HAP-1 (cell line): ENCODE measurements around the gene ANKRD60.

Experiments
- DNase-seq, 2 experiments: peaks; one replicate each; pipeline ENCODE4 v3.0.0-alpha.2; 2016 to 2020; ENCODE audit warnings: low spot score in 2 of 2
- H3K27me3 ChIP-seq: fragments of 250-450 bp; sonication (Bioruptor Pico); 2 replicates; pipeline ENCODE4 v1.5.1; 2020; ENCODE audit warnings: low read depth, mild to moderate bottlenecking, moderate library complexity
- H3K36me3 ChIP-seq: fragments of 250-450 bp; sonication (Bioruptor Pico); replicated peaks from 2 replicates; pipeline ENCODE4 v1.5.1; 2020; ENCODE audit warnings: mild to moderate bottlenecking
- H3K4me1 ChIP-seq: fragments of 250-450 bp; sonication (Bioruptor Pico); 2 replicates; pipeline ENCODE4 v1.5.1; 2020; ENCODE audit warnings: mild to moderate bottlenecking
- H3K4me3 ChIP-seq: fragments of 250-450 bp; sonication (Bioruptor Pico); 2 replicates; pipeline ENCODE4 v1.5.1; 2020; ENCODE audit warnings: mild to moderate bottlenecking, moderate library complexity
- H3K9me3 ChIP-seq: fragments of 250-450 bp; sonication (Bioruptor Pico); 2 replicates; pipeline ENCODE4 v1.5.1; 2020; ENCODE audit warnings: mild to moderate bottlenecking, moderate library complexity
- in situ Hi-C: fragments of 300-500 bp; cut with MboI; formaldehyde crosslinking; loops from 3 replicates; pipeline ENCODE4 v1.14.3; 2020; ENCODE audit warnings: low sequenced_read_pairs, inconsistent platforms, mixed read lengths

ANKRD60 gene

GRCh38 chr20:58228484-58229197, at the start of gene ANKRD60:
Gene ANKRD60 (minus strand): TSS chr20:58228653. CDS start chr20:58228653, 0 bp downstream.
- H3K36me3 ChIP-seq: no peaks in the 10 kb centered on the region
- no peaks in the 10 kb centered on the region for H3K4me1 ChIP-seq
- H3K9me3 ChIP-seq: no peaks in the 10 kb centered on the region
- H3K4me3 ChIP-seq: no peak within 1 kb of the TSS
- in situ Hi-C loops: loop anchor here (25.0 kb wide), 1 partner anchor 459 kb away; the partner anchor contains the start of gene NPEPL1
- H3K27me3 ChIP-seq: peaks cover 78% of the 10 kb centered on the region
- no peak for DNase-seq

DNA sequence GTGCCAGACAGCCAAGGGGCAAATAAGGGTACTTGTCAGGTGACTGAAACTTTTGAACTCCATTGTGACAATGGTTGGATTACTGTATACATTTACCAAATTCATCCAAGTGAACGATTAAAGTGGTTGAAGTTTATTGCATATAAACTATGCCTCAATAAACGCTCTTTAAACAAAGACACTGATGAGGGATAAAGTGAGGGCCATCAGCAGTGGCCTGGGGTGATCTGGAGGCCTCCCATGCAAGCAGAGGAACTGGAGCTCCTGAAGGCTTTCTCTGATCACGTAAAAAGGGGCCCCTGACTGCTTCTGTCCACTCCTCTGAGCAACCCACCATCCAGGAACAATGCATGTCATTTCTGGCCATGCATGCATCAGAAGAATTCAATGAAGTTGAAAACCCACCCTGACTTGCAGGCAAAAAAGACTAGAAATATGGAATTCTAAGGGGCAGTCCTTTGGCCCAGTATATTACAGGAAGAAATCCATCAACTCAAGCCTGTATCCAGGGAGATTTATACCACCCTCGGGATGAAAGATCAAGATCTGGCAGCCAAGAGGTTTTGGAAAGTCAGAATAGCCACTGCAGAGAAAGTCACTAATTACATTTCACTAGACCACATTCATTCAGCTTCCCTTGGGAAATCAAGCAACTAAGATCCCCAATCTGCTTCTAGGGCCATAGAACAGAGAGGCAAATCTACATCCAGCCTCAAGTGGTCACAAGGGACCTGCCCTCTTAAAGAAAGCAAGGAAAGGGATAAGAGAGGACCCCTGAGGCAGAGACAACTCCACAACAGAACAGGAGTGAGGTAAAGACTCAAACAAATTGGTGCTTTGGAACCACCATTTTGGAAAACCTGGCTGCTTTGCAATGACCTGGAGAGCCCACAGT, 49.4 kb upstream of the ANKRD60 start:
- H3K4me3 ChIP-seq: no peak overlapping the region
- DNase-seq: no peak
- no peaks in the 10 kb centered on the region for H3K9me3 ChIP-seq
- no peaks in the 10 kb centered on the region for H3K27me3 ChIP-seq
- H3K4me1 ChIP-seq: peaks cover 3% of the 10 kb centered on the region
- in situ Hi-C loops: no loop called here
- H3K36me3 ChIP-seq: no peaks in the 10 kb centered on the region

DNA sequence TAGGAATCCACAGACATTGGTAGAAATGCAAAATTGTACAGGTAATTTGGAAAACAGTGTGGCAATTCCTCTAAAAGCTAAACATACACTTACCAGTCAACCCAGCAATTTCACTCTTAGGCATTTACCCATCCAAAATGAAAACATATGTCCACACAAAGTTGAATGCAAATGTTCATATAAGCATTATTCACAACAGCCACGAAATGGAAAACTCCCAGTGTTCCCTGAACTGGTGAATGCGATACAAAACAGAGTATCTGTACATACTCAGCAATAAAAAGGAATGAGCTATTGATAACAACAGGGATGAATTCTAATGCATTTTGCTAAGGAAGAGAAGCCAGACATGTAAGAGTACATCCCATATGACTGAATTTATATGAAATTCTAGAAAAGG, 48.7 kb upstream of the ANKRD60 start:
- H3K36me3 ChIP-seq: no peaks in the 10 kb centered on the region
- no peaks in the 10 kb centered on the region for H3K4me1 ChIP-seq
- no peak for DNase-seq
- H3K4me3 ChIP-seq: no peak overlapping the region
- H3K9me3 ChIP-seq: no peaks in the 10 kb centered on the region
- no peaks in the 10 kb centered on the region for H3K27me3 ChIP-seq
- in situ Hi-C loops: no loop called here

GRCh38 chr20:58274384-58274783, 45.9 kb upstream of the ANKRD60 start:
- no peaks in the 10 kb centered on the region for H3K27me3 ChIP-seq
- no peaks in the 10 kb centered on the region for H3K36me3 ChIP-seq
- no peaks in the 10 kb centered on the region for H3K4me1 ChIP-seq
- no peak overlapping the region for H3K4me3 ChIP-seq
- no peak for DNase-seq
- in situ Hi-C loops: no loop called here
- H3K9me3 ChIP-seq: no peaks in the 10 kb centered on the region

- H3K27me3 ChIP-seq: no peaks in the 10 kb centered on the region
- H3K36me3 ChIP-seq: no peaks in the 10 kb centered on the region
- no peaks in the 10 kb centered on the region for H3K9me3 ChIP-seq
- H3K4me1 ChIP-seq: no peaks in the 10 kb centered on the region
- in situ Hi-C loops: no loop called here
- no peak overlapping the region for H3K4me3 ChIP-seq
- DNase-seq: no peak
Observed at GRCh38 chr20:58271606-58272351, 43.3 kb upstream of the ANKRD60 start.

GRCh38 chr20:58268936-58269619, 40.6 kb upstream of the ANKRD60 start:
- H3K4me1 ChIP-seq: no peaks in the 10 kb centered on the region
- H3K4me3 ChIP-seq: no peak overlapping the region
- no peaks in the 10 kb centered on the region for H3K27me3 ChIP-seq
- DNase-seq: no peak
- H3K9me3 ChIP-seq: no peaks in the 10 kb centered on the region
- in situ Hi-C loops: no loop called here
- H3K36me3 ChIP-seq: no peaks in the 10 kb centered on the region

DNA sequence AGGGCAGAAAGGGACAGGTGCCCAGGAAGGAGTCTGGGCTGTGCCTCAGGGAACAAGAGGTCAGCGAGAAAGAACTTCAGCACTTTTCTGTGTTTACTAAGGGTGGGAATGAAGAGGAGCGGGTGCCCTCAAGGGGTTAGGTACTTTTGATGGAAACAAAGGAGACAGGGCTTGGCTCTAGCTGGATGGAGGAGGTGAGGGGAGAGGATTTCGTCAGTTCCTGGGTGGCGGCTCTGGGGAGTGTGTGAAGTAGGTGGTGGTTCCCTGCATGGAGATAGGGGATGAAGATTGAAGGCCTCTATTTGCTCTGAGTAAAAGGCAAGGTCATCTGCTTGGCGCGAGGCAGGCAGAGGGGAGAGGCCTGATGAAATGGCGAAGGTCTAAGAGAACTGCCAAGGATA, 40.0 kb upstream of the ANKRD60 start:
- no peak overlapping the region for H3K4me3 ChIP-seq
- no peaks in the 10 kb centered on the region for H3K27me3 ChIP-seq
- no peaks in the 10 kb centered on the region for H3K9me3 ChIP-seq
- no peaks in the 10 kb centered on the region for H3K4me1 ChIP-seq
- in situ Hi-C loops: no loop called here
- no peaks in the 10 kb centered on the region for H3K36me3 ChIP-seq
- no peak for DNase-seq

DNA sequence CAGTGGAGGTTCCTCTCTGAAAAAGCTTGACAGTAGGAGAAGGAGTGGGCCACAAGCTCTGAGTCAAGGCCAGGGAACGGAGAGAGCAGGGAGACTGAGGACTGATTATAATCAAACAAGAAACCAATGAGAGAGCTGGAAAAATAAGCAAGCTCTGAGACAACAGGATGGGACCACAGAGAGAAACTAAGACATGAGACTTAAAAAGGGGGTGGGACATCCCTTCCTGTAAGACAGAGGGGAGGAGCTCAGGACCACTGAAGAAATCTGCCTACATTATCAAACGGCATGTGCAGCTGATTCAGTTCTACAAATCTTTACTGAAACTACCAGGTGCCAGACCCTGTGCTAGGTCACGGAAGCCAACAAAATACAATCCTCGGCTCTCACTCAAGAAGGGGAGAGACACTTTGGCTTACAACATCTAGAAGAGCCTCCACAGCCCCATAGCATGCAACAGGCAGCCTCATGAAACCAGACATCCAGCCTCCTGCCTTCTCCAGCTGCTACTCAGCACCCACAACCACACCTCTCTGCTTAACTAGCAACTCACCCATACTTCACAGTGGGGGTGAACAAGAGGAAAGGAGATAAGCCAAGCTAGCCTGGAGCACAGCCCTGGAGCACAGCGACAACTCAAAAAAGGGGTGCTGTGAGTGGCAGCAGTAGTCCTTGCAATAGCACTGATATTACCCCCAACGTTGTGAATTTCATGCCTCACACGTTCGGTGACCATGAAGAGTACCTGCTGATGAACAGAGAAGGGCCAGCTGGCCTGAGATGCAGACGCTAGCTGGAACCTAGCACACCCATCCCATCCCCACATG, 39.1 kb upstream of the ANKRD60 start:
- no peak for DNase-seq
- H3K4me3 ChIP-seq: no peak overlapping the region
- no peaks in the 10 kb centered on the region for H3K4me1 ChIP-seq
- in situ Hi-C loops: no loop called here
- no peaks in the 10 kb centered on the region for H3K9me3 ChIP-seq
- no peaks in the 10 kb centered on the region for H3K36me3 ChIP-seq
- no peaks in the 10 kb centered on the region for H3K27me3 ChIP-seq

DNA sequence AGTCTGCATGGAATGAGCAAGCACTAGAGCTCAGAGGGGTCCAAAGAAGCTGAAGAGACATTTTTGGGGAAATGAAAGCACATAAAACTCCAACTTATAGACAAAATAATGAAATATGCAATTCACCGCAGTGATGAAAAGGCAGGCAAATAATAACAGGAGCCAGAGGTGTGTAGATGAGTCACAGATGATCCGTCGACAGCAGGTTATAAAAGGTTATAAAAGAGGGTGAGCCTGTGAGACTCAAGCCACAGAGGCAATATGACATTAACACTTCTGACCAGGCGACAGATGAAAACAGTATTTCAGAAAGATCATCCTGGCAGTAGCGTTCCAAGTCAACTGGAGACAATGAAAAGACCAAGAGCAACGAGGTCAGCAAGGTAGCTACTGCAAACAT, 35.8 kb upstream of the ANKRD60 start:
- DNase-seq: no peak
- H3K4me3 ChIP-seq: no peak overlapping the region
- H3K9me3 ChIP-seq: no peaks in the 10 kb centered on the region
- no peaks in the 10 kb centered on the region for H3K36me3 ChIP-seq
- in situ Hi-C loops: no loop called here
- H3K27me3 ChIP-seq: no peaks in the 10 kb centered on the region
- no peaks in the 10 kb centered on the region for H3K4me1 ChIP-seq

GRCh38 chr20:58261660-58262059, 33.2 kb upstream of the ANKRD60 start:
- Histone ChIP-seq H3K9me3 (no peaks in the 10 kb centered on the region), H3K4me1 (no peaks in the 10 kb centered on the region), H3K36me3 (no peaks in the 10 kb centered on the region), H3K4me3 (no peak overlapping the region), H3K27me3 (no peaks in the 10 kb centered on the region)
- in situ Hi-C loops: no loop called here
- DNase-seq: no peak

GRCh38 chr20:58260006-58260405, 31.6 kb upstream of the ANKRD60 start:
- DNase-seq: no peak
- Histone ChIP-seq H3K9me3 (no peaks in the 10 kb centered on the region), H3K27me3 (no peaks in the 10 kb centered on the region), H3K4me3 (no peak overlapping the region), H3K4me1 (no peaks in the 10 kb centered on the region), H3K36me3 (no peaks in the 10 kb centered on the region)
- in situ Hi-C loops: no loop called here

DNA sequence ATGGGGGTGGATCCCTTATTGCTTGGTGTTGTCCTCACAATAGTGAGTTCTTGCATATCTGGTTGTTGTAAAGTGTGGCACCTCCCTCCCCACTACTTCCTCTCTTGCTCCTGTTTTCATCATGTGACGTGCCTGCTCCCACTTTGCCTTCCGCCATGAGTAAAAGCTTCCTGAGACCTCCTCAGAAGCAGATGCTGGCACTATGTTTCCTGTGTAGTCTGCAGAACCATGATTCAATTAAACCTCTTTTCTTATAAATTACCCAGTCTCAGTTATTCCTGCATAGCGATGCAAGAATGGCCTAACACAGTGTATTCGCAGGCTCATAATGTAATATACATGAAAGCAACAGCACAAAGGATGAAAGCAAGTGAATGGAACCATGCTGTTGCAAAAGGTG, 28.4 kb upstream of the ANKRD60 start:
- Histone ChIP-seq H3K4me3 (no peak overlapping the region), H3K9me3 (no peaks in the 10 kb centered on the region), H3K4me1 (no peaks in the 10 kb centered on the region), H3K27me3 (no peaks in the 10 kb centered on the region), H3K36me3 (no peaks in the 10 kb centered on the region)
- no peak for DNase-seq
- in situ Hi-C loops: no loop called here

DNA sequence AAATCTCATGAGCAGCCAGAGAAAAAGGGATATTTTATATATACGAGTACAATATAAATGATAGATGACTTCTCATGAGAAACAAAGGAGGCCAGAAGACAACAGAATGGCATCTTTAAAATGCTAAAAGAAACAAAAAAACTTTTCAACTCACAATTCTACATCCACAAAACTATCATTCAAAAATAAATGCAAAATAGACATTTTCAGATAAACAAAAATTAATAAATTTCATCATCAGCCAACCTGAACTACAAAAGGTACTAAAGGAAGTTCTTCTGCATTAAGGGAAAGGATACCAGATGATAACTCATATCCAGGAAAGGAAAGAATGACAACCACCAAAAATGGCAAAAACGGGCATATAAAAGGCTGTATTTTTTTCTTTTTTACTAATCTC, 27.9 kb upstream of the ANKRD60 start:
- Histone ChIP-seq H3K36me3 (no peaks in the 10 kb centered on the region), H3K27me3 (no peaks in the 10 kb centered on the region), H3K9me3 (no peaks in the 10 kb centered on the region), H3K4me1 (no peaks in the 10 kb centered on the region), H3K4me3 (no peak overlapping the region)
- DNase-seq: no peak
- in situ Hi-C loops: no loop called here
